Caki2 (cell line): Measurements from ENCODE around the gene RAB25. TPM values are rescaled to one million over a fixed set of nuclear protein-coding genes. Genes with fewer than 3 reads are reported as not detected.

Experiments
- DNase-seq: peaks from one replicate; pipeline ENCODE4 v3.0.0-alpha.2; 2015; ENCODE audit warnings: low read depth
- in situ Hi-C: cut with HindIII; loops from 2 replicates; pipeline ENCODE4 v1.10.0; 2016; ENCODE audit warnings: low sequenced_read_pairs, low pct_unique_long_range_greater_than_20kb, mixed read lengths
- total RNA-seq: library from RNA; depleted of rRNA; stranded (reverse); fragments of >200 nt; shearing (Covaris generic); gene quantifications from 2 replicates; pipeline ENCODE4 v1.2.3, GENCODE V29; 2014; ENCODE audit warnings: low replicate concordance

Gene RAB25
- total RNA-seq, 1 experiment from 2014 or later, result not detected

DNA sequence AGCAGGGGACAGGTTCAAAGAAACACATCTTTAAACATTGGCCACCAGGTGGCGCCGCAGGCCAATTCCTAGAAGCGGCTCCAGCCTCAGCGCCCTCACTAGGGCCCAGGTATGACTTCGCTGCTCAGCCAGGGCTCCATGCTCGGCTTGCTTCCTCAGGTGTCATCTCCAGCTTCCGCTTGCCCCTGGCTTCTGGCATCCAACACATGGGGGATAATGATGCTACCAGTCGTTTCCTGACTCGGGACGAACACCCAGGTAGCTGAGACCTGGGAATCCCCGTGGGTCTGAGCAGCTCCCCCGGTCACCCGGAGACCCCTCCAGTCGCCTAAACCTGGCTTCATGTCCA is 29.9 kb downstream of the RAB25 start:
- in situ Hi-C loops, result no loop called here
- peak; percentile 59 for DNase-seq

DNA sequence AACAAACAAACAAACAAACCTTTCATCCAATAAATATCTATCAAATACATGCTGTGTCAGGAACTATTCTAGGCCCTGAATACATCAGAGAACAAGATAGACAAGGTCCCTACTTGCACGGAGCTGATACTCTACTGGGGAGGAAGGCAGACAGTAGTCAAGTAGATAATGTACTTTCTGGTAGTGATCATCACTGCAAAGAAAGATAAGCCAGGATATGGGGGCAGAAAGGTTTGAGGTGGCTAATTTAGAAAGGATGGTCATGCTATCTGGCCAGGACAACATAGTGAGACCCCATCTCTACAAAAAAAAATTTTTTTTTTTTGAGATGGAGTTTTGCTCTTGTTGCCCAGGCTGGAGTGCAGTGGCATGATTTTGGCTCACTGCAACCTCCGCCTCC is 30.6 kb downstream of the RAB25 start:
- in situ Hi-C loops, result no loop called here
- DNase-seq, result no peak

DNA sequence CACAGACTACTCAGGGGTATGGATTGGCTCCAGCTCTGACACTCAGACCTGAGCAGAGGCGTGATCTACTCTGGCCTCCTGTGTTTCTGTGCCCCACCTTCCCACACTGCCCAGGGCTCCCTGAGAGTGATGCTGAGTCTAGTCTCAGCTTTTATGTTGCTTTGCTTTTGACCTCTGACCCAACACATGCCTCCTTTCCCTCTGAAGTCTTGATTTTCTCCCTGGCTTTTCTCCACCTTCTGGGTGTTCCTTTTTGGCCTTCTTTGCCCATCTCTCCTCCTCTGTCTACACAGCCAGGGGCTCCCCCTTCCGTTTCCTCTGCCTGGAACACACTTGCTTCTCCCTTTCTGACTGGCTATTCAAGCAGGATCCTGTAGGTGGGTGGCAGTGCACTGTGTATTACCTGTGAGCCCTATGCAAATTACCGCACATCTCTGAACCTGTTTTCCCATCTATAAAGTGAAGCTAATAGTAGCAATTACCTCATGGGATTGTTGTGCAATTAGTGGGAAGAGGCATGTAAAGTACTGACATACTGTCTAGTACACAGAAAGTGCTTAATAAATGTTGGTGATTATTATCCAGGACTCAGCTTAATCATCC is 35.0 kb downstream of the RAB25 start:
- in situ Hi-C loops, result no loop called here
- no peak for DNase-seq

DNA sequence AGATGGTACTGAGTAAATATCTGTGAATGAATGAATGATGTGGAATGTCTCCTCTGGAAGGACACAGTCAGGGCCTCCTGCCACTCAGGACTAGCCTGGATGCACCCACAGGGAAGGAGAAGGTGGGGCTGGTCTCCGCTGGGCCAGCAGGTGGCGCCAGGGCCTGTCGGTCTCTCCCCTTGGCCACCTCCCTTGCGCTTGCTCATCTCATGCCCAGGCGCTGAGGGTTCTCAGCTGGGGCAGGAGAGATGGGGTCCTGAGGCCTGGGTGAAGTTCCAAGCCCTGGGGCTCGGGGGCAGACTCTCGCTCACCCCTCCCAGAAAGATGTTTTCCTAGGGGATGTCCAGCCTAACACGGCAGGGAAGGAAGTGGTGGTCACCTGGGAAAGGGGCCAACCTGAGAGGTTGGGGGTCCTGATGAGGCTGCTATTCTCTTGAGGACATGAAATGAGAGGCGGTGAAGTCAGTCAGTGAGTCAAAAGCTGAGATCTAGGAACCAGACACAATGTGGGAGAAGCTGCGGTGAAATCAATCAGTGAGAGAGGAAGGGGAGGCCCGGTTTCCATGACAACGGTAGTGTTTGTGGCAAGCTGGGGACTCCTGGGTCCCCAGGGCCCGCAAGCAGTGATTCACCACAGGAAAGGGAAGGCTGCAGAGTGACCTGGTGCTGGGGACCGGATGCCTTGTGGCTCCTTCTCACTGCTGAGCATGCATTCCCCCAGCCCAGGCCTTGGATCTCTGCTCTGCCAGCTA is 35.9 kb downstream of the RAB25 start:
- peak; percentile 80 for DNase-seq
- in situ Hi-C loops, result no loop called here

DNA sequence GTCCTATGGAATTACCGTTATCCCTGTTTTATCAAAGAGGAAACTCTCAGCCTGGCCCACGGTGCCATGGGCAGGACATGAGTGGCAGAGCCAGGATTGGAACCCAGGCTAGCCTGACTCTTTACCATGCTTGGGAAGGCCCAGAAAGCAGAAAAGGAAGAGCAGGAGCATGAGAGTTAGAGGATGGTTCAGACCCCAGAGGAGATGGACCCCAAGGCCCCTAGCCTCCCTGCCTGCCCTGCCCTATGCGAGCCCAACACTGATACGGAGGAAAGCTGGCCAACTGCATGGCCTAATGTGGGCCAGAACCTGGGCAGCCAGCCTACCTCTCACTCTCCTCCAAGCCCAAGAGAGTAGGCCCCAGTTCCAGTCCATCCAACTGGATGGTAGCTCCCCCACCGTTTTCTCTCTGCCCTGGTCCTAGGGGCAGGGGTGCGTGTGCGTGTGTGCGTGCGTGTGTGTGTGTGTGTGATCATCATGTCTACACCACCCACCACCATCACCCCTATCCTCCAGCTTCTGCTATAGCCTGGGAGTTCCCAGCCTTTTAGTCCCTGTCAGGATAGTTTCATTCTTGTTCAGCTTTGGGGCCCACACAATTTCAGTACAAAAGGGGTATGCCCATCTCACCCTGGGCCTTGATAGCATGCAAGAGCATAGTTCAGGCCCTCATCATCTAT is 36.7 kb downstream of the RAB25 start:
- in situ Hi-C loops, result no loop called here
- DNase-seq, result no peak

DNA sequence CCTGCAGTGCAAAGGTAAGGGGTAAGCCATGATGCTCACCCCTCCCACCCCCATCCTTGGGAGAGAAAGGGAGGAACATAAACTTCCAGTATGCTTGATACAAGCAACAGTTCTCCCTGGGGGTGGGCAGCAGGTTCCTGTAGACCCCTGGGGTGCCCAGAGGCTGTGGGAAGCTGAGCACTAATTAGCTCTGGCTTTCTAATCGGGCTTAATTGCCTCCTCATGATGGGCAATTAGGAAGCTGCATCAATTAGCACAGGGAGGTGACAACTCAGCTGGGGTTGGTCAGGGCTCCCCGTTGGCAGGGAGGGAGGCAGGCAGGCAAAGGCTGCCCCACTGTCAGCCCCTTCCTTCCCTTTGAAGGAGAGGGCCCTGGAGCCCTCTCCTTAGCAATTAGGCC is 37.8 kb downstream of the RAB25 start:
- in situ Hi-C loops, result no loop called here
- DNase-seq, result no peak

DNA sequence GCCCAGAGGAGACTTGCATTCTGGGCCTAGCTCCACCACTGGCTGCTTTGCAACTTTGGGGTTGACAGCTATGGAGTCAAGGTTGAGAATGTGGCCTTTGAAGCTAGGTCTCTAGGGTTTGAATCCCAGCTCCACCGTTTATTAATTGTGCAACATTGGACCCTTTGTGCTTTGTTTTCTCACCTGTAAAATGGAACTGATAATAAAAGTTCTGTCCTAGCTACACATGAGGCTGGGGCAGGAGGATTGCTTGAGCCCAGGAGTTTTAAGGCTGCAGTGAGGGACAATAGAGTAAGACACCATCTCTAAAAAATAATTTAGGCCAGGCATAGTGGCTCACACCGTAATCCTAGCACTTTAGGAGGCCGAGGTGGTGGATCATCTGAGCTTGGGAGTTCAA is 38.3 kb downstream of the RAB25 start:
- no peak for DNase-seq
- in situ Hi-C loops, result no loop called here

DNA sequence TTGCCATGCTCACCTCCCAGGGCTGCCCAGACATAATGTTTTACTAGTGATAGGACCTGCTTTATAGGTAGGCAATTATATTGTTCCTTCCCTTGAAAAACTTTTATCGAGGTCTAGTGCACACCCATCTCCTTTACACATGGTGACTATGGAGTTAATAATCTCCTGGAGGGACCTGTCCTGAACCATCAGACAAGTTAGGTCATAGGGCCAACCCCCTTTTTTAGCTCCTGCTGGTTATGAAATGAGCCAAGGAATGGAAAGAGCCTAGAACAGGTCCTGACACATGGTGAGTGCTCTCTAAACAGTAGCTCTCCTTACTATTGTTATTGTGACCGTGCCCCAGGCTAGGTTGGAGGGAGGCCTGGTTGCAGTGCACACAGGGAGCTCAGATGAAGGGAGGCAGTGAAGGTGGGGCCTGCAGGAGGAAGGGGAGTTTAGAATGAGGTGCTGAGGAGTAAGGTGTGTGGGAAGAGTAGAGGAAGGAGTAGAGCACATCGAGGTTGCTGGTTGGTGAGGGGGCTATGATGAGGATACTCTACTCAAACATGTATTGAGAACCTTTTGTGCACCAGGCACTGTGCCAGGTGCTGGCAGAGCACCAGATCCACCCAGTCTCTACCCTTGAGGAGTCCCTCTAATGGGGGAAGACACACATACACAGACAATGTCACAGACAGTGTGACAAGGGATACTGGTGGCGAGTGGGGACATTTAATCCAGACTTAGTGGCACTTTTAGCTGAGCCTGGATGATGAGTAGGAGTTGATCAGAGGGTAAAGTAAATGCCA is 39.4 kb downstream of the RAB25 start:
- in situ Hi-C loops, result no loop called here
- DNase-seq, result no peak

DNA sequence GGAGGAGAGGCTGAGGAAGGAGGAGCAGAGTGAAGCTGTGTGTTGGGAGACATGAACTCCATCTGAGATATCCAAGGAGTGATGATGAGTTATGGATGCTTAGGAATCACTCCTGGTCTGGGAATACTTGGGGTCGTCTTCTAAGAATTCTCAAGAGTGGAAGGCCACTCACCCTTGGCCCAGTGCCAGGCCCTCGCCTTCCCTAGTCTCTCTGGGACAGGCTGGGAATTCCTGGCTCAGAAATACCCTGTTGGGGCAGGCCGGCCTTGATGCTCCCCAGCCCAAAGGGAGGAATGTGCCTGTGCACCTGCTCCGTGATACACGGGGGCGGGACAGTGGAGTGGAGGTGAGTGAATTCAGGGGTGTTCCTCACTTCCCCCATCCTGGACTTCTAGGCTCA is 40.9 kb downstream of the RAB25 start:
- DNase-seq, result no peak
- in situ Hi-C loops, result no loop called here

DNA sequence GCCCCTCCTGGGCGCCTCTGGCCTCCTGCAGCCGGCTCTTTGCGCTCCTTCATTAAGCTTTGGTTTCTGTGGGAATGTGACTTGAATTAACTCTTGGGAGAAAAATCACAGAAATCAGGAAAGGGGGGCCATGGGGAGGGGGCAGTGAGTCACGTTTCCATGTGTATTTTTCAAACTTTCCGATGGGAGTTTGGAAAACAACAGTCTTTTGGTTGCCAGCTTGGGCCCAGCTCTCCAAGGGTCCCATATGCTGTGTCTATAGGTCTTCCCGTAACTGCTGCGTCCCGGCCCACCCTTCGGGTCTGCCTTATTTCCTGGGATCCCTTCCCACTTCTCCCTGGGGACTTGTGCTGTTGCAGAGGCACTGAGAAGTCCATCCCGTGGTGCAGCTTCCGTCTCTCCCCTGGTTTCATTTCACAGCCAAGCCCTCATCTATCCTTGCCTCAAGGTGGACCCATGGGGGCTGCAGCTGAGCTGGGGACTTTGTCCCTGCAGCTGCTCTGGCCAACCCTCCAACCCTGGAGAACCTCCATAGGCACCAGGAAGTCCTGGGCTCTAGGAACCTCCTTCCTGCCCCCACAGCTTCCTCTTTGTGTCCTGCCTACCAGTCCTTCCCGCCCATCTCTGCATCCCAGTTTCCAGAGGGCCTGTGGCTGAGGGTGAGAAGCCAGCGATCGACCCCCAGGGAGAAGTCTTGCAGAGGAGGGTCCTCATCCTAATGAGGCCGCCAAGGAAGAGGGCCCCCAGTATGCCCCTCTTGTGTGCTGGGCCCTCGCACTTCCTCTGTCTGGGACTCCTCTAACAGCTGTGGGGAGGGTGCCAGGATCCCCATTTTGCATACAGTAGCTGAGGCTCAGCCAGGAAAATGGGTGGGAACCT is 41.9 kb downstream of the RAB25 start:
- no peak for DNase-seq
- in situ Hi-C loops, result no loop called here

DNA sequence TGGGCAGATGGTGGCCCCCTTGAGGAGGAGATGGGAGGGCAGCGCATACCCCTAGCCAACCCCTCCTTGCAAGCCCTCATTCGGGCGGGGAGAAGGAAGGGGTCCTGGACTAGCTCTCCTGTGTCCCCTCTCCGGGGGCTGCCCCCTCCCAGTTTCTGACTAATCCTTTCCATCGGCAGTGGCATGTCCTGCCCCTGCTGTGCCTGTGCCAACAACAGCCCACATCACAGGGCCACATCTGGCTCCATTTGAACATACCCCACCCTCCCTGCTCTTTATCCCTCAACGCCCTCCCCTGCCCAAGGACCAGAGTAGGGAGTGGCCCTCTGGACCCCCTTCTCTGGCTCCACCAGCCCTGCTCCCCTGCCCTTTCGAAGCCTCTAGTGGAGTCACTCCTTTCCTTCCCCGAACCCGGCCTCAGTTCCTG is 42.6 kb downstream of the RAB25 start:
- DNase-seq, result no peak

DNA sequence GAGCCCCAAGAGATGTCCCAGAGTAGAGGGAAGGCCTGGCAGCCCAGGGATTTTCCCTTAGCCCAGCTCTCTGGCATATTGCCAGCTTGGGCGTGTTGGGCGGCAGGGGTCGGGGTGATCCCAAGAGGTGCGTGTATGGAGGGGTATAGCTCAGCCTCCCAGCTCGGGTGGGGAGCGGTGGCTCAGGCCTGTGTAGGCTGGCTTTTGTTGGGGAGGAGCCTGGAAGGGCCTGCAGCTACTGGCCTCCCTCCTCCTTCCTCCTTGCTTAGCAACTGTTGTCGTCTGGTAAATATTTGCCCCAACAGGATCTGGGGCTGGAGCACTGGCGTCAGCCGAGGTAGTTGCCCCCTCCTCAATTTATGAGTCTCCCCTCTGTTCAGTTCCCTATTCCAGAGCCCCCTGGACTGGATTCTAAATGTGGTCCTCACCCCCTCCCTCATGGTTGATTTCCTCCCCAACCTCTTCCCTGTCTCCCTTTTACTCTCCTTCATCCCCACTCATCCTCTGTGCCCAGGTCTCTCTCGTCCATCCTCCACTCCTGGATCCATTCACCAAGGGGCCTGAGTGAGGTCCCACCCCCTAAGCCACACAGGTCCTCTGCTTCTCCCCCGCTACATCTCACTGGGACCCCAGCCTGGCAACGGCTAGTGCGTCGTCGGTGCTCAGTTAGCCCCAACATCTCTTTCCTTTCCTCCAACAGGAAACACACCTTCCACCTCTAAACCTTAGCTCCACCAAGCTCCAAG is 43.3 kb downstream of the RAB25 start:
- in situ Hi-C loops, result no loop called here
- DNase-seq, result peak; percentile 88

More for the DNA sequence above, 42.6 kb downstream of the RAB25 start:
- in situ Hi-C loops, result no loop called here

DNA sequence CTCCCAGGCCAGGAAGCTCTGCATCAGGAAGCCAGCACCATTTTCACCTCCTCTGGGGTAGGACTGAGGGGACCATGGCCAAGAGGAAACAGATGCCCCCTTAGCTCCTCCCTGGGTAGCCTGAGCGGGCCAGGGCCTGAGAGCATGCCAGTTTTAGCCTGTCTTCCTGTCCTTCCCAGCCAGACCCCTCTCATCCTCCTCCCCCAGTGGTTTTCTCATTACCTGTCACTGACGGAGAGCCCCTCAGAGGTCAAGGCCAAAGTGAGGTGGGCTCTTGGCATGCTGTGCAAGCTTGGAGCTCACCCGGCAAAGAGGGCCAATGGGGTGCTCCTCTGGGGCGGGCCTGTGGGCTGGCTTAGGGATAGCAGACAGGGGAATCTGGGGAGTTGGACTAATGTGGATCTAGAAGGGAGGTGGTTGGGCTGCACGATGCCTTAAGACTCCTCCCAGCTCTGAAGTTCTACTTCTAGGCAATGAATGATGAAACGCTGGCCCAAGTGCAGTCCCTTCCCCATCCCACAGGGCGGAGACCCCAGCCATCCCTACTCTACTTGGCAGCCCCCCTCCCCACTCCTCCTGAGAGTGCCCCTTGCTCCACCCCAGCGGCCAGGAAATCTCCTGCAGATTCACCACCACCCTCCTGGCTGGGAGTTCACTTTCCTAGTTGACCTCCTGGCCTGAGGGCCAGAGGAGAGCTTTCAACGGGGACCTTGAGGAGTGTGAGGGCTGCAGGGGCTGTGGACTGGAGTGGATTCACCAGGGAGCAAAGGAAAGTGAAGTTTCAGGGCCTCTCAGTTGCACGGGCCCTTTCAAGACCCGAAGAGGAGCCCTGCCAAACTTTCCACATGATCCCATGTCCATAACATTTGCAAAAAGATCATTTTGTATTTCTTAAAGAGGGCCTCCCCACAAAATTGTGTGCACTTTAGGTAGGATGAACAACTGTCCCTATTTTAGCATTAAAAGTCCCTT is 44.2 kb downstream of the RAB25 start:
- DNase-seq, result no peak
- in situ Hi-C loops, result no loop called here

DNA sequence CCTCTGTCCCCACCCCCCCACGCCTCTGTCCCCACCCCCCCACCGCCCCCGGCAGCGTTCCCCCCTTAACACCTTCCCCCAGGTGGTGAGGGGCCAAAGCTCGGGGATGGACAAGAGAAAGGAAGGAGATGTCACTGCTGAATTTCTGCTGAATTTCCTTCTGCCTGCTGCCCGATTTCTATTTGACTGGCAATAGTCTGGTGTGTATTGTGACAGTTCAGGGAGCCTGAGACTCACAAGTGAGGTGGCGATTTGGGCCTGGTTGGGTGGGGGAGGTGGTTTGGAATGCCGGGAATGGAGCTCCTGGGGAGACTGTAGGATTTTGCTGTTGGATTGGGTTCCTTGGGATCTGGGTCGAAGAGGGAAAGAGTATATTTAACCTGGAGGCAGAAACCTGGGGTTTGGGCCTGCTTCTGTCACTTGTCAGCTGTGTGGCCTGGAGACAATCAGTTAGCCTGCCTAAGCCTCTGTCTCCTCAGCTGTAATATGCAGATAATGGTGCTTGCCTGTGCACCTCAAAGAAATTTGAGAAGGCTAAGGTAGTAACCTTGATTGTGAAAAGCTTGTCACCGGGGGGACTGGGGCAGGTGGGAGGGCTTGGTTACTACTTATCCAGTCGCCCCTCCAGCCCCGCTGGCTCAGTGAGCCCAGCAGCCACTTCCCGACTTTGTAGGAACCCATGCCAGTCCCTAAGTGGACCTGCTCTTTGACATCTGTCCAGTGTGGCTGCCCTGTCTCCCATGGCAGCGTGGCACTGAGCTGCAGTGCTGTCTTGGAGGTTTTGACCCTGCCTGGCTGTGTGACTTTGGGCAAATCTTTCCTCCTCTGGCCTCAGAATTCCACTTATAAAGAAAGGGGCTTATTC is 45.9 kb downstream of the RAB25 start:
- in situ Hi-C loops, result no loop called here
- peak; percentile 49 for DNase-seq

DNA sequence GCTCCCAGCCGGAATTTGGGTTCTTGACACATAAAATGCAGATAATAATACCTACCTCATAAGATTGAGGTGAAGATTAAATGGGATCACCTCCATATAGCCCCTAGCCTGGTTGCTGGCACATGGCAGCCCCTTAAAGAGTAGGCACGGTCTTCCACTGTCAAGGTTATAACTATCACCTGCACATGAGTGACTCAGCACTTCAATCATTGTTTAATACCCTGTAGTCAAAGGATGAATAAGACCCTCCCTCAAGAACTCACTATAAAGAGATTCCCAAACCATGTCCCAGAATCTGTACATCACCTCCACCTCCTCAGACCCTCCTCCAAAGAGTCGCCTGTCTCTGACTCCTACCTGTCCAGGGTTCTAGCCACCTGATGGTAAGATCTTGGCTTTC is 47.1 kb downstream of the RAB25 start:
- in situ Hi-C loops, result no loop called here
- DNase-seq, result no peak
